C4-2B (cell line): Measurements from ENCODE around the gene NR6A1.

Experiments used
- CTCF ChIP-seq: fragments of 450-650 bp; conservative IDR thresholded peaks from 2 replicates; pipeline ENCODE4 v1.5.1; 2017; ENCODE audit warnings: mild to moderate bottlenecking
- ZFX ChIP-seq: fragments of 450-650 bp; IDR thresholded peaks from 2 replicates; pipeline ENCODE4 v1.6.1; 2017

- no peak for TF ChIP-seq CTCF
- no peak for TF ChIP-seq ZFX
Measured at GRCh38 chr9:124743686-124744348, 27.3 kb downstream of the NR6A1 start.
